Measurements from ENCODE around the gene NFIA.

DNA sequence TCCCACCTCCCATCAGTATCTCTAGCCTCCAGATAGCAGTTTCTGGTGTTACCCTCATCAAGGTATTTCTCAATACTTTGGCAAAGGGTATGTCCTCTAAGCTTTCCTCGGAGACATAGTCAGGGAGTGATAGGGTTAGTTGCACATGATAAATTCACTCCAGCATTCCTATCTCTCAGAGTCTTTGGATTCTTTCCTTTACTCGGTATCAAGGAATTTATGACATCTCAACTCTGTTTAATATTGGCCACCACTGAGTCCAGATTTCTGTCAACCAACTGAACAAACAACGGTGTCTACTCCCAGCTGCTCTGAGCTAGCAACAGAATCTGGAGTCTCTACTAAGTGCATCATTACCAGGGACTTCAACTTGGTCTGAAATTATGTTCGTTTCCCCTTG lies 409.1 kb downstream of the NFIA start:
- TF ChIP-seq, protein P1, sequence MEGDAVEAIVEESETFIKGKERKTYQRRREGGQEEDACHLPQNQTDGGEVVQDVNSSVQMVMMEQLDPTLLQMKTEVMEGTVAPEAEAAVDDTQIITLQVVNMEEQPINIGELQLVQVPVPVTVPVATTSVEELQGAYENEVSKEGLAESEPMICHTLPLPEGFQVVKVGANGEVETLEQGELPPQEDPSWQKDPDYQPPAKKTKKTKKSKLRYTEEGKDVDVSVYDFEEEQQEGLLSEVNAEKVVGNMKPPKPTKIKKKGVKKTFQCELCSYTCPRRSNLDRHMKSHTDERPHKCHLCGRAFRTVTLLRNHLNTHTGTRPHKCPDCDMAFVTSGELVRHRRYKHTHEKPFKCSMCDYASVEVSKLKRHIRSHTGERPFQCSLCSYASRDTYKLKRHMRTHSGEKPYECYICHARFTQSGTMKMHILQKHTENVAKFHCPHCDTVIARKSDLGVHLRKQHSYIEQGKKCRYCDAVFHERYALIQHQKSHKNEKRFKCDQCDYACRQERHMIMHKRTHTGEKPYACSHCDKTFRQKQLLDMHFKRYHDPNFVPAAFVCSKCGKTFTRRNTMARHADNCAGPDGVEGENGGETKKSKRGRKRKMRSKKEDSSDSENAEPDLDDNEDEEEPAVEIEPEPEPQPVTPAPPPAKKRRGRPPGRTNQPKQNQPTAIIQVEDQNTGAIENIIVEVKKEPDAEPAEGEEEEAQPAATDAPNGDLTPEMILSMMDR (IDR thresholded peaks at IDR 0.05), result no peak
- TF ChIP-seq POLR2A (IDR thresholded peaks at IDR 0.05), result no peak

All from prostate gland (tissue), 2 donors.